ENCODE data around the gene HMGCL. TPM values are rescaled to one million over a fixed set of nuclear protein-coding genes. Genes with fewer than 3 reads are reported as not detected.
"Not testable (repeated sequence)": the region's sequence is repeated elsewhere in the genome, so short reads cannot be mapped to it uniquely, and the experiment has no call there.

The HMGCL gene
- total RNA-seq, 4 donors from 2014 or later, result 19.2 to 47.1 (median 41.4) TPM

DNA sequence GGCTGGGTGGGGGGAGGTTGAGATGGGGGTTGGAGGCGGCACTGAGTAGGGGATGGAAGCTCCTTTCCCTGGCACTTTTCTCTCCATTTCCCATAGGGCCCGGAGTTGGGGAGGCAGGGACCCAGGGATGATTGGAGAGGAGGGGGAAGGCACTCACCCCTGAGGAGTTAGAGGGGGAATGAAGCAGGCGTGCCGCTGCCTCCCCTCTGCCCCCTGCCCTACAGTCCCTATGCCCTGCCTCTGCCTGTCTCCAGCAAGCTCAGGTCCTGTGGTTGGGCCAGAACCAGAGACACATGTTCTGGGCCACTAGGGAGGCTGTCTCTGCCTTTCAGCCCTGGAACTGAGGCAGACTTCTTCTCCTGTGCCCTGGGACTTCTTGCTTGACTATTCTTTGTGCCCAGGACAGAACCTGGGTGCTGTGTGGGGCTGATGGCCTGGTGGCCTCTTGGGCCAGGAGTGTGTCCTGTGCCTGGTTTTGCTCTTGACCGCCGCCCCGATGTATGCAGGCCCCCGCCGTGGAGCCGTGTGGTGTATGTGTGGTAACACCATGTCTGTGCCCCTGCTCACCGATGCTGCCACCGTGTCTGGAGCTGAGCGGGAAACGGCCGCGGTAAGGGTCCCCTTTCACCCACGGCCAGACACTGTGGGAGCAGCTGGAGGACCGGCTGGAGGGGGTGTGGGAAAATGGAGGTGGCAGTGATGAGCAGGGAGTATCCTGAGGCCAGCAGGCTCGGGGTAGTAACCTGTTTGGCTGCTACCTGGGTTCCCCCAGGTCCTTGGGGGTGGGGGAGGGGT lies 32.9 kb downstream of the HMGCL start:
- TF ChIP-seq, protein P1, sequence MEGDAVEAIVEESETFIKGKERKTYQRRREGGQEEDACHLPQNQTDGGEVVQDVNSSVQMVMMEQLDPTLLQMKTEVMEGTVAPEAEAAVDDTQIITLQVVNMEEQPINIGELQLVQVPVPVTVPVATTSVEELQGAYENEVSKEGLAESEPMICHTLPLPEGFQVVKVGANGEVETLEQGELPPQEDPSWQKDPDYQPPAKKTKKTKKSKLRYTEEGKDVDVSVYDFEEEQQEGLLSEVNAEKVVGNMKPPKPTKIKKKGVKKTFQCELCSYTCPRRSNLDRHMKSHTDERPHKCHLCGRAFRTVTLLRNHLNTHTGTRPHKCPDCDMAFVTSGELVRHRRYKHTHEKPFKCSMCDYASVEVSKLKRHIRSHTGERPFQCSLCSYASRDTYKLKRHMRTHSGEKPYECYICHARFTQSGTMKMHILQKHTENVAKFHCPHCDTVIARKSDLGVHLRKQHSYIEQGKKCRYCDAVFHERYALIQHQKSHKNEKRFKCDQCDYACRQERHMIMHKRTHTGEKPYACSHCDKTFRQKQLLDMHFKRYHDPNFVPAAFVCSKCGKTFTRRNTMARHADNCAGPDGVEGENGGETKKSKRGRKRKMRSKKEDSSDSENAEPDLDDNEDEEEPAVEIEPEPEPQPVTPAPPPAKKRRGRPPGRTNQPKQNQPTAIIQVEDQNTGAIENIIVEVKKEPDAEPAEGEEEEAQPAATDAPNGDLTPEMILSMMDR (IDR thresholded peaks at IDR 0.05), result no peak
- no peak for DNase-seq (ENCODE audit: low spot score)
- no peak for ATAC-seq (ENCODE audit: low FRiP score)

DNA sequence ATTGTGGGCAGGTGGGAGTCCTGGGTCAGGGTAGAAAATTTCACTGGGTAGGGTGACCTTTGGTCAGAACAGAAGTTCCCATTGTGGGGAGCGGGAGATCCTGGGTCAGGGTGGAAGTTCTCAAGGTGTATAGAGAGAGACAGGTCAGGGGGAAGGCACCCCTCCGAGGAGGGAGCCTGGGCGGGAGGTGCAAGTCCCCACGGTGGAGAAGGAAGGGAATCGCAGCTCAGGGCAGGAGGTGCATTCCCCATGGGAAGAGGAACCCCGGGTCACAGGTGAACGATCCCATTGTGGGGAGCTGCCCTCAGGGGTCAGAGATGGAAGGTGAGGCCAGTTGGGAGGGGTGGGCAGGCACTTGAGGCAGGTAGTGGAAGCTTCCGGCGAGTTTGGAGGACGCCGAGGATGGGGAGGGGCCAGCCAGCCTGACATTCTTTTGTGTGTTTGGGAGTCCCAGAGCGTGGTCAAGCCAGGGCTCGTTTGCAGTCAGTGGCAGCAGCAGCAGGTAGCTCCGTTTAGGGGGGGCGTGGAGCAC lies 33.6 kb downstream of the HMGCL start:
- TF ChIP-seq, protein P1 (IDR thresholded peaks at IDR 0.05), result no peak
- DNase-seq (ENCODE audit: low spot score) (no peak), ATAC-seq (ENCODE audit: low FRiP score) (no peak)

DNA sequence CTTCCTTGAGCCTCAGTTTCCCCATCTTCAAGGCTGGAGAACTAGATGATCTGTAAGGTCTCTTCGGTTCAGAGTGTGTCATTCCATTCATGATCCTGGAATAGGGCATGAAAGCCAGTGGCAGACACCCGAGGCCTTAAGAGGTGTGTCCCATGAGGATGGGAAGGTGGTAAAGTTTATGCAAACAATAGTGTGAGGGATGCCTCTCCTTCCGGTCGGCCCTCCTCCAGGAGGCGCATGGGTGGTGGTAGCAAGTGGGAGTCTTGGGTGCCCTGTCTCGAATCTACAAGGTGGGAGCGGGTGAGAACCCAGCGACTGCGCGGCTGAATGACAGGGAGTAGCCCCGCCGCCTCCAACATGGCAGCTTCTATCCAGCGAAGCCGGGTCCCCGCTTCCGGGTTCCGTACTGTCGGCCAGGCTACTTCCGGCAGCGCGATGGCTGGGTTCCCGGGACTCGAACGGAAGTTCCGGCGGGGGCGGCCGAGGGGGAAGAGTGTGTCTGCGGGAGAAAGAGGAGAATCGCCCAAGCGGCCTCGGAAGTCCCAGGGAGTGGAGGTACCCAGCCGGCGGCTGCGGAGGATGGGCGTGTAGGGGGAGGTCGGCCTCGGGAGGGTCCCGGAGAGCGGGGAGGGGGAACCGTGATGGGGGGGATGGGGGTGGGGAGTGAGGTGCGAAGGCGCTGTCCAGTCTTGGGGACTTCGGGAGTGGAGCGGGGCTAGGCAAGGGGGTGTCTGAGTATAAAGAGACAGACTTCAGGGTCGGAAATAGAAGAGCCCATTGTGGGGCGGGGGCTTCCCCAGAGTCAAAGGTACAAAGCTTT lies 34.3 kb downstream of the HMGCL start, which contains the start of gene LYPLA2:
LYPLA2 (plus strand) TSS at position 450 of the 820 bp plus-strand sequence. CDS start 1,538 bp downstream, outside the sequence.
- DNase-seq (ENCODE audit: low spot score), result peak; percentile 79
- TF ChIP-seq, protein P1 (IDR thresholded peaks at IDR 0.05), result no peak
- peak; percentile 87 for ATAC-seq (ENCODE audit: low FRiP score)

DNA sequence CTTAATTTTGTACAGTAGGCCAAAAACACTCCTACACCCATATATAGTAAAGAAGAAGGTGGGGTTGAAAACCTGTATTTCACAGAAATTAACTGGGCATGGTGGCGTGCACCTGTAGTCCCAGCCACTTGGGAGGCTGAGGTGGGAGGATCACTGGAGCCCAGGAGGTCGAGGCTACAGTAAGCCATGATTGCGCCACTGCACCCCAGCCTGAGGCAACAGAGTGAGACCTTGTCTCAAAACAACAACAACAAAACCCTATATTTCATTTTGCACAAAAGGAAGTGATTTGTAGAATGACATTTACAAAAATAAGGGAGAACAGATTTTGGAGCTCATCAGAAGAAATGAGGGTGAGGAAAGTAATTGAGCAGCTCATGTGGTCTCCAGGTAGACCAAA lies 36.5 kb downstream of the HMGCL start:
- DNase-seq (ENCODE audit: low spot score), result no peak
- TF ChIP-seq, protein P1 (IDR thresholded peaks at IDR 0.05), result no peak
- ATAC-seq (ENCODE audit: low FRiP score), result no peak

DNA sequence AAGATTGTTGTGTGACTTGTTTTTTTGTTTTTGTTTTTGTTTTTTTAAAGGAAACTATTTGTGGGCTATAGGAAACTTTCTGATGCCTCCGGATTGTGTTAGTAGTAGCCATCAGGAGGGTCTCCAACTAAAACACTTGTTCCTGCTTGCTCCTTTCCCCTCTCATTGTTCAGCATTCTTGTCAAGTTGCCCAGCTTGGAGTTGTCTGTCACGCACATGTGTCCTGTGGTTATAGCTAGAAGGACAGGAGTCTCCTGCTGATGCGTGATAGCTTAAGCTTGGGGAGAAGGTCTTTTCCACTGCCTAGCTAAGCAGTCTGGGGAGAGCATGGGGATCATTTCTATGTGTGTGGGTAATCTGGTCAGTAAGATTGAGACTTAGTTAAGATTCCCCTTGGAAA lies 37.5 kb downstream of the HMGCL start:
- ATAC-seq (ENCODE audit: low FRiP score), result no peak
- TF ChIP-seq, protein P1 (IDR thresholded peaks at IDR 0.05), result no peak
- no peak for DNase-seq (ENCODE audit: low spot score)

DNA sequence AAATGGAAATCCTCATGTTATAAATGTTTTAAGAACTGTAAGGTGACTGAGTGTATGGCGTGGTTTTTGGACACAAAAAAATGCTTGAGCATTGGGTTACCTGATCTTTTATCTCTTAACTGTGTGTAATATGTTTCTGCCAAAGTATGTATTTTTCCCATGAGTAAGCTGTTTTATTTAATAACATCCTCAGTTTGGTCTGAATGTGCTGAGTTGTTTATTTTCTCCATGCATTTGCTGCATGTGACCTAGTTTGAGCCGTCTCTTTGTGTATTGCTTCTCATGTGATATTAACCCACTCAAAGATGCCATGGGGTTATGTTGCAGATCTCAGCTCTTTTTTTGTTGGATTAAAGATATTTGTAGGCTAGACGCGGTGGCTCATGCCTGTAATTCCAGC lies 40.4 kb downstream of the HMGCL start:
- TF ChIP-seq, protein P1 (IDR thresholded peaks at IDR 0.05), result no peak
- no peak for ATAC-seq (ENCODE audit: low FRiP score)
- no peak for DNase-seq (ENCODE audit: low spot score)

DNA sequence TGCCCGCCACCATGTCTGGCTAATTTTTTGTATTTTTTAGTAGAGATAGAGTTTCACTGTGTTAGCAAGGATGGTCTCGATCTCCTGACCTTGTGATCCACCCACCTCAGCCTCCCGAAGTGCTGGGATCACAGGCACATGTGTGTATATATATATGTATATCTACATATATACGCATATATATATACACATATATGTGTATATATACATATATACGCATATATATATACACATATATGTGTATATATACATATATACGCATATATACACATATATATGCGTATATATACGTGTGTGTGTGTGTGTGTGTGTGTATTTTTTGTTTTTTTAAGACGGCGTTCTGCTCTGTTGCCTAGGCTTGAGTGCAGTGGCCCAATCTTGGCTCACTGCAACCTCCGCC lies 42.1 kb downstream of the HMGCL start:
- DNase-seq (ENCODE audit: low spot score); ATAC-seq (ENCODE audit: low FRiP score): not testable (repeated sequence)

Data from omental fat pad (tissue), 4 donors.